Ovary (tissue), 9 donors: ENCODE results near the gene FAT1. TPM values are rescaled to one million over a fixed set of nuclear protein-coding genes. Genes with fewer than 3 reads are reported as not detected.

Experiments
- DNase-seq, 5 donors: peaks; one replicate each; pipeline ENCODE4 v3.0.0-alpha.2; 2019 to 2020
- H3K27ac ChIP-seq, 2 donors: fragments of 200-600 bp; one replicate each; pipeline versions ENCODE4 v1.5.1 to v1.8.0; 2019 to 2022
- H3K27me3 ChIP-seq: fragments of 200-600 bp; one replicate; pipeline ENCODE4 v1.8.0; 2022
- H3K36me3 ChIP-seq: fragments of 200-600 bp; sonication (generic); one replicate; pipeline ENCODE4 v1.5.1; 2019
- H3K4me1 ChIP-seq: one replicate; pipeline ENCODE4 v1.8.1; 2013; ENCODE audit warnings: mild to moderate bottlenecking, moderate library complexity; ENCODE audit not compliant: insufficient read depth
- H3K4me3 ChIP-seq: fragments of 200-600 bp; sonication (generic); one replicate; pipeline ENCODE4 v1.5.1; 2017
- H3K9me3 ChIP-seq, 2 donors: fragments of 200-600 bp in 1 of 2; sonication (generic) in 1 of 2; one replicate each; pipeline versions ENCODE4 v1.5.1 to v1.8.1; 2013 to 2019; ENCODE audit warnings: mild to moderate bottlenecking in 1 of 2, moderate library complexity in 1 of 2
- EP300 ChIP-seq: sonication (generic); formaldehyde crosslinking; IDR thresholded peaks from one replicate; pipeline ENCODE4 v1.6.1; 2017; ENCODE audit warnings: antibody characterized with exemption
- POLR2A ChIP-seq: fragments of 450-650 bp; IDR thresholded peaks from one replicate; pipeline ENCODE4 v1.6.1; 2017; ENCODE audit warnings: antibody characterized with exemption, mild to moderate bottlenecking, moderate library complexity
- WGBS, 3 donors: extraction: QIAGEN DNeasy Blood & Tissue Kit in 1 of 3; methylation state at CpG; one replicate each; pipeline versions ENCODE4 v1.1.5 to v1.1.7; 2013 to 2017; 5-methylcytosine and 5-hydroxymethylcytosine counted together
- intact Hi-C, 4 donors: fragments of 100-400 bp; cut with DNase I; formaldehyde crosslinking; loops; one replicate each; pipeline versions ENCODE4 v1.11.0 to v1.15.1; 2022 to 2023
- polyA plus RNA-seq, 2 donors: library from polyadenylated mRNA; stranded (reverse); fragments of 200-250 nt in 1 of 2; fragments of 350-450 nt in 1 of 2; fragmentation: Illumina TruSeq in 1 of 2; extraction: RNeasy Lipid Tissue Mini Kit (QIAGEN cat#74804) in 1 of 2; gene quantifications; one replicate each; pipeline ENCODE4 v1.2.3, GENCODE V29; 2013 to 2014
- total RNA-seq, 7 donors: library from RNA; depleted of rRNA in 2 of 7; stranded (reverse); fragments of >200 nt in 2 of 7; fragmentation: NEBNext Ultra II Directional in 3 of 7; extraction: Animal tissue kit (Norgen Biotek cat#: 25700) in 3 of 7; gene quantifications; one replicate each; pipeline versions ENCODE4 v1.1.0 to v1.2.4, GENCODE V29; 2016 to 2023
- TF ChIP-seq, protein P1 (sequence below), 3 donors: fragments of 450-650 bp in 2 of 3; fragments of 200-600 bp in 1 of 3; IDR thresholded peaks; one replicate each; pipeline versions ENCODE4 v1.5.1 to v1.8.0; 2016 to 2022; ENCODE audit warnings: antibody characterized with exemption in 3 of 3, mild to moderate bottlenecking in 1 of 3
- donor health status: DM: no; HTN: no; CAD: no; lungs with moderate emphysema.
- donor health status: DM: no; HTN: no; CAD: no.
- donor health status: Bipolar disorder and iron deficiency.
- donor health status: DM: yes; HTN: yes; CAD: no.
- donor health status: DM: no; HTN: no; CAD: no.
- donor health status: DM: yes; HTN: yes; CAD: no.

Gene FAT1
- total and polyA plus RNA-seq, 9 donors: 20.5 to 78.6 (median 46.6) TPM

DNA sequence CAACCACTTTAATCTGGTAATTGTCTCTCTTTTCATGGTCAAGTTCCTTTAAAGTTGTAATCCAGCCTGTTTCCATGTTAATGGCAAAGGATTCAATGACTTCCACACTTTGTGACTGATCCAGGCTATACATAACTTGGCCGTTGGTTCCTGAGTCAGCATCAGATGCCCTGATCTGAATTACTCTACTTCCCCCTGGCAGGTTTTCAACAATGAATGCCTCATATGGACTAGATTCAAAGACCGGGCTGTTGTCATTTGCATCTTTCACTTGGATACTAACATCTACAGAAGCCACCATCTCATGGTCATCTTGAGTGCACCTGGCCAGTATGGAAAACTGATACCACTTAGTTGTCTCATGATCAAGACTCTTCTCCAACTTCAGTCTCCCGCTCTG, 105.7 kb downstream of the FAT1 start:
- DNase-seq: no peak
- WGBS, 3 donors: 88 to 97% (median 95%) methylated on average over 3 of the region's 3 CpGs
- no peaks in the 10 kb centered on the region for H3K4me1 ChIP-seq
- H3K27ac ChIP-seq: no peak overlapping the region
- H3K4me3 ChIP-seq: no peak overlapping the region
- no peak for TF ChIP-seq EP300
- TF ChIP-seq, protein P1, sequence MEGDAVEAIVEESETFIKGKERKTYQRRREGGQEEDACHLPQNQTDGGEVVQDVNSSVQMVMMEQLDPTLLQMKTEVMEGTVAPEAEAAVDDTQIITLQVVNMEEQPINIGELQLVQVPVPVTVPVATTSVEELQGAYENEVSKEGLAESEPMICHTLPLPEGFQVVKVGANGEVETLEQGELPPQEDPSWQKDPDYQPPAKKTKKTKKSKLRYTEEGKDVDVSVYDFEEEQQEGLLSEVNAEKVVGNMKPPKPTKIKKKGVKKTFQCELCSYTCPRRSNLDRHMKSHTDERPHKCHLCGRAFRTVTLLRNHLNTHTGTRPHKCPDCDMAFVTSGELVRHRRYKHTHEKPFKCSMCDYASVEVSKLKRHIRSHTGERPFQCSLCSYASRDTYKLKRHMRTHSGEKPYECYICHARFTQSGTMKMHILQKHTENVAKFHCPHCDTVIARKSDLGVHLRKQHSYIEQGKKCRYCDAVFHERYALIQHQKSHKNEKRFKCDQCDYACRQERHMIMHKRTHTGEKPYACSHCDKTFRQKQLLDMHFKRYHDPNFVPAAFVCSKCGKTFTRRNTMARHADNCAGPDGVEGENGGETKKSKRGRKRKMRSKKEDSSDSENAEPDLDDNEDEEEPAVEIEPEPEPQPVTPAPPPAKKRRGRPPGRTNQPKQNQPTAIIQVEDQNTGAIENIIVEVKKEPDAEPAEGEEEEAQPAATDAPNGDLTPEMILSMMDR (IDR thresholded peaks at IDR 0.05): no peak
- TF ChIP-seq POLR2A: no peak
- intact Hi-C loops: no loop called here
- H3K9me3 ChIP-seq: no peaks in the 10 kb centered on the region
- H3K36me3 ChIP-seq: no peaks in the 10 kb centered on the region
- no peaks in the 10 kb centered on the region for H3K27me3 ChIP-seq

DNA sequence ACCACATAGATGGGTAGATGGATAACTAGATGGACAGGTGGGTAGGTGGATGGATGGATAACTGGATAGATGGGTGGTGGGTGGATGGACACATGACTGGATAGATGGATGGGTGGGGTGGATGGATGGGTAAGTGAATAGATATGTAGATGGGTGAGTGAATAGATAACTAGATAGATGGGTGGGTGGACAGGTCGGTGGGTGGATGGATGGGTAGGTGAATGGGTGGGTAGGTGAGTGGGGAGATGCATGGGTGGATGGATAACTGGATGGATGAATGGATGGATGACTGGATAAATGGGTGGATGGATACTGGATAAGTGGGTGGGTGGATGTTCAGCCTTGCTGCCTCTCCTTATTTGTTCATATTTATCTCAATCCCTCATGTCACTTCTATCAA, 116.2 kb downstream of the FAT1 start:
- Histone ChIP-seq H3K4me1 (no peaks in the 10 kb centered on the region), H3K27me3 (no peaks in the 10 kb centered on the region), H3K27ac (no peak overlapping the region), H3K9me3 (no peaks in the 10 kb centered on the region), H3K4me3 (no peak overlapping the region), H3K36me3 (no peaks in the 10 kb centered on the region)
- intact Hi-C loops: no loop called here
- TF ChIP-seq, protein P1 (IDR thresholded peaks at IDR 0.05): no peak
- TF ChIP-seq POLR2A (no peak), EP300 (no peak)
- WGBS, 3 donors: 92 to 100% (median 97%) methylated on average over 1 of the region's 1 CpG
- no peak for DNase-seq

DNA sequence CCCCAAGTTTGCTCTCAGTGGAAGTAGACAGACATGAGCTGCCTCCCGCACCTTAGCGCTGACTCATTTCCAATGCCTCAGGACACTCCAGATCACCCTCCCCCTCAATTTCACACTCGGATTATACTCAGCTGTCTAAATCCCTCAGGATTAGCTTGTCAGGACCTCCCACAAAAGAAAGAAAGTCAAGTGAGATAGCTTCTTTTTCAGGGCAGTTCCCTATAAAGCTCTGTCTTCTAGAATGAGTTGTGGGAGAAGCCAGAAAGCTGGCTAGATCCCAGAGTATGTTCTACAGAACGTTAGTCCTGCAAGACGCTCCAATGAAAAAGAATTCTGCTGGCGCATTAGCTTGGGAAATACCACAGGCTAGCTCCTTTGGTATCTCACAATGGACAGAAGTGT, 117.1 kb downstream of the FAT1 start:
- 75 to 81% (median 76%) methylated on average over 6 of the region's 6 CpGs for WGBS, 3 donors
- DNase-seq: no peak
- H3K4me3 ChIP-seq: no peak overlapping the region
- H3K9me3 ChIP-seq: no peaks in the 10 kb centered on the region
- no peaks in the 10 kb centered on the region for H3K27me3 ChIP-seq
- intact Hi-C loops: no loop called here
- TF ChIP-seq POLR2A (no peak), EP300 (no peak)
- TF ChIP-seq, protein P1 (IDR thresholded peaks at IDR 0.05): no peak
- H3K4me1 ChIP-seq: no peaks in the 10 kb centered on the region
- no peak overlapping the region for H3K27ac ChIP-seq
- H3K36me3 ChIP-seq: no peaks in the 10 kb centered on the region

DNA sequence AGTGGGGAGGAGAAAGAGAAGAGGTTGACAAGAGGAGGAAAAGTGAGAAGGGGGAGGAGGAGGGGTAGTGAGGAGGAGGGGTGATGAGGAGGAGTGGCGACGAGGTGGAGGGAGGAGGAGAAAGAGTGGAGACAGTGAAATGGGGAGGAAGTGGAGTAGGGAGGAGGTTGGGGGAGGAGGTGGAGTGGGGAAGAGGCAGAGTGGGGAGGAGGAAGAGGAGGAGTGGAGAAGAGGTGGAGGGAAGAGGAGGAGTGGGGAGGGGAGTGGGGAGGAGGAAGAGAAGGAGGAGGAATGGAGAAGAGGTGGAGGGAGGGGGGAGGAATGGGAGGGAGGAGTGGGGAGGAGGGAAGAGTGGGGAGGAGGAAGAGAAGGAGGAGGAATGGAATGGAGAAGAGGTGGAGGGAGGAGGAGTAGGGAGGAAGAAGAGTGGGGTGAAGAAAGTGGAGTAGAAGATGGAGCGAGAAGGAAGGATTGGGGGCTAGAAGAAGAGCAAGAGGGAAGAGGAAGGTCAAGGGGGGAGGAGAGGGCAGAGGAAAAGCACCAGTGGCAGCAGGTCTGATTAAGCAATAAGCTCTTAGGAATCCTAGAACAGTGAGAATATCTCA, 118.3 kb downstream of the FAT1 start:
- Histone ChIP-seq H3K4me1 (no peaks in the 10 kb centered on the region), H3K9me3 (no peaks in the 10 kb centered on the region), H3K27ac (no peak overlapping the region), H3K36me3 (no peaks in the 10 kb centered on the region), H3K27me3 (no peaks in the 10 kb centered on the region), H3K4me3 (no peak overlapping the region)
- TF ChIP-seq, protein P1 (IDR thresholded peaks at IDR 0.05): no peak
- no peak for TF ChIP-seq POLR2A
- no peak for TF ChIP-seq EP300
- 91 to 97% (median 93%) methylated on average over 3 of the region's 3 CpGs for WGBS, 3 donors
- no peak for DNase-seq
- intact Hi-C loops: no loop called here
